SK-N-SH treated with all-trans-retinoic acid at 6 μM for 48 hours (cell line): ENCODE results near the gene PDILT.

Experiments used
- CSRNP3 ChIP-seq: fragments of 250-450 bp; sonication (Bioruptor Pico); IDR thresholded peaks from 2 replicates; pipeline ENCODE4 v1.5.1; 2021; ENCODE audit warnings: mild to moderate bottlenecking, moderate library complexity
- RARB ChIP-seq: fragments of 250-450 bp; sonication (Bioruptor Pico); IDR thresholded peaks from 2 replicates; pipeline ENCODE4 v1.8.0; 2021; ENCODE audit warnings: mild to moderate bottlenecking, moderate library complexity

DNA sequence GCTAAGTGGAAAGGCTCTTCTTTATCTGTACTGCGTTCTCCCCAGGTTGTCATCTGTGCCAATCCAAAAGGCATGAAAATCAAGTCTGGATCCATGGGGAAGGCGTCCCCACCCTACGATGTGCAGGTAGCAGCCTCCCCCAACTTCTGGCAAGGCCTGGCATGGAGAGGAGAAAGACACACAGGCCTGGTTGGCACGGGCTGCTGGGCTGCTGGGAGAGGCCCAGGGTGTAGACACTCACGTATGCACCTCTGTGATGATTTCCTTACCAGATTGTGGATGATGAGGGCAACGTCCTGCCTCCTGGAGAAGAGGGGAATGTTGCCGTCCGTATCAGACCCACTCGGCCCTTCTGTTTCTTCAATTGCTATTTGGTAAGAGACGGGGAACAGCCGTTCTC is 26.4 kb upstream of the PDILT start:
- no peak for TF ChIP-seq CSRNP3 (CRISPR knock-in tag)
- no peak for TF ChIP-seq RARB
